Stimulated activated naive B cell treated with anti-CD40 and anti-IgM and Interleukin-4, amounts not matched to agents 10 μg/mL and 1 μg/mL and 100 μg/mL, for 72 hours (primary cell): ENCODE measurements around the gene CAND1.

ENCODE experiments used
- ATAC-seq, 2 donors: fragments of 150-1000 bp; cut with Tn5 transposase; replicated peaks; 2 replicates each; pipeline ENCODE4 v1.10.0; 2021; ENCODE audit warnings: moderate library complexity in 1 of 2
- DNase-seq: peaks from one replicate; pipeline ENCODE4 v3.0.0; 2021
- H3K27ac Mint-ChIP-seq: one replicate; pipeline ENCODE4 v1.8.0; 2022; ENCODE audit warnings: mild to moderate bottlenecking, mixed read lengths
- H3K27me3 Mint-ChIP-seq, 2 donors: one replicate each; pipeline ENCODE4 v1.8.0; 2022; ENCODE audit warnings: mixed read lengths in 2 of 2
- H3K36me3 Mint-ChIP-seq, 2 donors: one replicate each; pipeline ENCODE4 v1.8.0; 2022; ENCODE audit warnings: mixed read lengths in 2 of 2, mild to moderate bottlenecking in 1 of 2
- H3K4me1 Mint-ChIP-seq, 2 donors: one replicate each; pipeline ENCODE4 v1.8.0; 2022; ENCODE audit warnings: mixed read lengths in 2 of 2, mild to moderate bottlenecking in 1 of 2
- H3K4me3 Mint-ChIP-seq, 2 donors: one replicate each; pipeline ENCODE4 v1.8.0; 2022; ENCODE audit warnings: mild to moderate bottlenecking in 2 of 2, mixed read lengths in 2 of 2, moderate library complexity in 1 of 2
- H3K9me3 Mint-ChIP-seq, 2 donors: one replicate each; pipeline ENCODE4 v1.8.0; 2022; ENCODE audit warnings: mixed read lengths in 2 of 2, mild to moderate bottlenecking in 1 of 2

Gene CAND1

DNA sequence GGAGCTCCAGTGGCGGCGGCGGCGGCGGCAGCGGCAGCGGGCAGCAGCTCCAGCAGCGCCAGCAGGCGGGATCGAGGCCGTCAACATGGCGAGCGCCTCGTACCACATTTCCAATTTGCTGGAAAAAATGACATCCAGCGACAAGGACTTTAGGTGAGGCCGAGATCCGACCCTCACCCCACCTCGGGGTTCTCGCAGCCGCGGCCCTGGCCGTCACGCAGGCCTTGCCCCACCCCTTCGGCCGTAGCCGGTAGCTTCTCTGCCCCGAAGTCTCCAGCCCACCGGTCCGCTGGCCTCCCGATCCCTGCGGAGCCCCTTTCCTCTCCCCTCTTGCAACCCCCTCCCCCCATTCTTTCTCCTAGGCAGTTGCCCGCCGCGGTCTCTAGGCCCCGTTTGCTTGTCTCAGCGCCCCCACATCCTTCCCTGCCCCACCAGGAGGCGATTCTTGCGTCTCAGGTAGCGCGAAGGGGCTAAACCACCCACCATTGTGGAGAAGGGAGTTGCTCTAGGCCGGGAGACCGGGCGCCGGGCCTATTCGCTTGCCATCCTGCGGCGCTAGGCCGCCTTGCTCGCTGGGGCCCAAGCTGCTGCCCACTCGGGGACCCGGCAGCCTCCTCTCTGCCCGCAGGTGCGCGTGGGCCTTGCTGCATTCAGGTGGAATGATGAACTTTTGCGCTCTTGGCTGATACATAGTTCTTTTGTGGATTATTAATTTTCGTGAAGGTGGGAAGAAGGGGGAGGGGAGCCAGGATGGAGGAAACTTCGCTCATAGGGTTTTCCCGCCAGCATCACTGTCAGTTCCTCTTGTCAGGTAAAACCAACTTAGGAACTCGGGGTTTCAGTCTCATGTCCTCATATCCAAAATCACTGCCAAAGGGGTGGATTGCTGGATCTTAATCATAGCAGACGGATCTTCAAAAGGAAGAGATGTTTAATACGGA, 745 bp downstream of the CAND1 start:
- Mint-ChIP-seq H3K4me1 (peaks cover 16 to 35% of the 10 kb centered on the region in 2 donors), H3K27me3 (no peaks in the 10 kb centered on the region), H3K27ac (peak overlapping the region; percentile 99), H3K36me3 (peaks cover 6 to 14% of the 10 kb centered on the region in 2 donors), H3K4me3 (peak overlapping the region; percentile 83 to 87), H3K9me3 (peaks cover 0 to 4% of the 10 kb centered on the region in 2 donors)
- DNase-seq (peak; percentile 44), ATAC-seq (peak; percentile 4 to 12)

DNA sequence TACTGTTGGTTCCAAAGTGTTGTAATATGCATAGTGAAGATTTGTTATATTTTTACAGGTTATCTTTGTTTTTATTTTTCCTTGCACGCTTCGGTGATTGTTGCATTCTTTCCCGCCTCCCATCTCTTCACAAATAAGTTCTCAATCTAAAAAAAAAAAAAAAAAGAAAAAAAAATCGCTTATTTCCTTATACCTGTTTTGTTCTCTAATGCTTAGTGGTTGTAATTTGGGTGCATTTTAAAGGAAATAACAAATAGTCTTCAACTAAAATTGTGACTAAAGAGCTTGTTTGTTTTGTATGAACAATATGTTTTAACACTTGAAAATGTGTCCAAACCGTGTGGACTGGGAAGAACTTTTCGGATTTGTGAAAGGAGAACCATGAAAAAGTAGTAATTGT, 1.5 kb downstream of the CAND1 start:
- H3K36me3 Mint-ChIP-seq, result peaks cover 10 to 18% of the 10 kb centered on the region in 2 donors
- H3K27ac Mint-ChIP-seq, result peak overlapping the region; percentile 99
- H3K4me1 Mint-ChIP-seq, result peaks cover 19 to 42% of the 10 kb centered on the region in 2 donors
- H3K9me3 Mint-ChIP-seq, result peaks cover 0 to 4% of the 10 kb centered on the region in 2 donors
- no peak for DNase-seq
- ATAC-seq, result no peak
- H3K4me3 Mint-ChIP-seq, result peak overlapping the region; percentile 83 to 87
- no peaks in the 10 kb centered on the region for H3K27me3 Mint-ChIP-seq

DNA sequence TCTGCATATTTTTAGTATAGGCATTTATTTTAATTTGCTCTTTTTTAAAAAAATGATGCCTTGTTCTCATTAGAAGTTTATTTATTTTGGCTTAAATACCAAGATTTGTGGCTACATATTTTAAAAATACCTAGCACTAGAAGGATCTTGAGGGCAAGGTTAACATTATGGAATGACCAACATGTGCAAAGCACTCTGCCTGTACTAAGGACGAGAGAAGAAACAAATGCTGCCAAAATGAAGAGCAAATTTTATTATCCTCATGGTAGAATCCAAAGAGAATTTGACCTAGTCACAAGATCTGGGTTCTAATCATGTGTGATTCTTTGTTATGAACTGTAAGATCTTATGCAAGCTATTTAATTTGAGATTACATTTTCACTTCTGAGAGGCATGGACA, 2.8 kb downstream of the CAND1 start:
- Mint-ChIP-seq H3K4me1 (peaks cover 30 to 56% of the 10 kb centered on the region in 2 donors), H3K9me3 (no peaks in the 10 kb centered on the region), H3K36me3 (peaks cover 9 to 24% of the 10 kb centered on the region in 2 donors), H3K27me3 (no peaks in the 10 kb centered on the region), H3K27ac (no peak overlapping the region), H3K4me3 (no peak overlapping the region)
- no peak for DNase-seq
- no peak for ATAC-seq

DNA sequence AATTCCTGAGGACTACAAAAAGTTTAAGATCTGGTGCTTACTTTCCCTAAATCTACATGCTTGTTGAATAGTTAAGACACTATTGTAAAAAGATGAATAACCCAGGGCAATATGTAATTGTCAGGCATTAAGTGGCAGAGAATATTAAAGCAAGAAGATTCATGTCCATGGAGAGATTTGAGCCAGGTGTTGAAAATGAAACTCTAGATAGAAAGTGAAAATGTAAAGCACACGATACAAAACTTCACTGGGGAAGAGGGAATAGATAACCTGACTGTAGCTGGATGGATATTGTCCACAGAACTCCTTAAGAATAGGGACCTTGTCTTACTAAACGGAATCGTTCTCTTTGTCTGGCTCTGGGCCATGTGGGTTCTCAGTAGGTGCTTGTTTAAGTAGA, 5.0 kb downstream of the CAND1 start:
- peaks cover 15 to 42% of the 10 kb centered on the region in 2 donors for H3K36me3 Mint-ChIP-seq
- peak overlapping the region in 1 of 2 donors; percentile 6 for H3K4me3 Mint-ChIP-seq
- ATAC-seq (no peak), DNase-seq (no peak)
- no peaks in the 10 kb centered on the region for H3K27me3 Mint-ChIP-seq
- H3K4me1 Mint-ChIP-seq, result peaks cover 36 to 75% of the 10 kb centered on the region in 2 donors
- H3K9me3 Mint-ChIP-seq, result no peaks in the 10 kb centered on the region
- H3K27ac Mint-ChIP-seq, result no peak overlapping the region

DNA sequence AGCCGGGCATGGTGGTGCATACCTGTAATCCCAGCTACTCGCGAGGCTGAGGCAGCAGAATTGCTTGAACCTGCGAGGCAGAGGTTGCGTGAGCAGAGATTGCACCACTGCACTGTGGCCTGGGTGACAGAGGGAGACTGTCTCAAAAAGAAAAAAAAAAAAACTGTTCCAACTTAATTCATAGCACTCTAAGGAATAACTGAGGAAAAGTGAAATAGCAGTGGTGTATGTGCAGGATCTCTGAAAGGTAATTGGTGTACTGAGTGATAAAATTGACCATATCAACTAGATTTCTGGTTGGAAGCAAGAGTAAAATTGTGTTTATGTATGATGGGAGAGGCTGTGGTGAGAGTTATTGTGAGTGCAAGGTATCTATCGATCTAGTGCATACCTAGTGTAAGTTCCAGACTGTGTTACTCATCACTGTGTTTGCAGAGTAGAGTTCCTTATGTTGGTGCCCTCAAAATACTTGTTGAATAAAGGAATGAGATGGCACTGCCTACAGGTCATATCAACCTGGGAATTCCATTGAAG, 6.3 kb downstream of the CAND1 start:
- Mint-ChIP-seq H3K27me3 (no peaks in the 10 kb centered on the region), H3K4me3 (no peak overlapping the region), H3K4me1 (peaks cover 32 to 71% of the 10 kb centered on the region in 2 donors), H3K36me3 (peaks cover 10 to 37% of the 10 kb centered on the region in 2 donors), H3K9me3 (no peaks in the 10 kb centered on the region), H3K27ac (no peak overlapping the region)
- DNase-seq, result no peak
- no peak for ATAC-seq

DNA sequence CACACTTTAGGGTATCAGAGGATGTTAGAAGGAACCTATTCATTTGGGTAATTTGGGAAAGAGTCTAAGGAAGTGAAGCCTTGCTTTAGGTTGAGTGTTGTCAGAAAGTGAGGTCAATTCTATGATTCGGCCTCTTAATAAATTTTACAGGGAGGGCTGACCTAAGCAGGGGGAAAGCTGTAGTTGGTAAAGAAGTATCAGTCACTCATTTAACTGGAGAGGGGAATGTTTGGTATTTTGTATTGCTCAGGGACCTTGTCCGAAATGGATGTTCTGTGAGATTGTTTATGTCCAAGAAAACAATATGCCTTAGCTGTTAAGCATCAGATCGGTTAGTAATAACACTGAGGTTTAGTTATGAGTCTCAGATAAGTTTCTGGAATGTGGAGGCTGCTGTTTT, 7.3 kb downstream of the CAND1 start:
- H3K4me3 Mint-ChIP-seq, result no peak overlapping the region
- no peaks in the 10 kb centered on the region for H3K9me3 Mint-ChIP-seq
- ATAC-seq, result no peak
- DNase-seq, result no peak
- H3K27ac Mint-ChIP-seq, result no peak overlapping the region
- H3K4me1 Mint-ChIP-seq, result peaks cover 32 to 63% of the 10 kb centered on the region in 2 donors
- H3K27me3 Mint-ChIP-seq, result no peaks in the 10 kb centered on the region
- peaks cover 14 to 39% of the 10 kb centered on the region in 2 donors for H3K36me3 Mint-ChIP-seq

DNA sequence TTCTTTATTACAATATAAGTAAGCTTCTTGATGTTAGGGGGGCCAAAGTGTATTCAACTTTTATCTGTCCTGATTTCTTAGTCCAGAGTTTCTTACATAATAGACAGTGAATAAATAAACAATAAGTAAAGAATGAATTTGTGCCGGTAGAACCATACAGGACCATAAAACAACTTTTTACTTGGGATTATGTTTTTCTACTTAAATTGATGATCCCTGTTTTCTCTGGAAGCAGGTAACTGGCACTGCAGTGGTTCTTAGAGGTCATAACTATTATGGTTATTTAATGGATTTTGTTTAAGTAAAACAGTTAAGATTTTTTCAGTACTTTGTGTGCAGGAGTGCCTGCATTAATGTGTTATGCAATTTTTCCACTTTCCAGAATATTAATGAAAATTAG, 10.5 kb downstream of the CAND1 start:
- DNase-seq, result no peak

DNA sequence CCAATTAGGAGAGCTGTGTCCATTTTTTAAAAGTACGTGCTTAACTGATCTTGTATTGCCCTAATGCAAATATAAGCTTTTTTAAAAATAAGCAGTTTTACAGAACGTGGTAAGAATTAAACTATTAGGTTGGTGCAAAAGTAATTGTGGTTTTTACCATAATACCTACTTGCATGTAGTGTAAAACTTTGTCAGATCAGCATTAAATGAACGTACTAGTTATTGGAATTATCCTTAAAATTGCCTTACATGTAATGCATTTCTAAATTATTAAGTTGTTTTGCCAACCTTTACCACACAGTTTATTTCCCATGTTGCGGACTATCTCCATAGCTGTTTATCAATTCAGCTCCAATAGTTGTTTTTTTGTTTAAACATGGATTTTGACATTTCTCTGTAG, 10.9 kb downstream of the CAND1 start:
- ATAC-seq (no peak), DNase-seq (no peak)
- Mint-ChIP-seq H3K27me3 (no peaks in the 10 kb centered on the region), H3K4me3 (no peak overlapping the region), H3K4me1 (peaks cover 32 to 39% of the 10 kb centered on the region in 2 donors), H3K27ac (no peak overlapping the region), H3K9me3 (no peaks in the 10 kb centered on the region), H3K36me3 (peaks cover 21 to 48% of the 10 kb centered on the region in 2 donors)

More for the DNA sequence above, 10.5 kb downstream of the CAND1 start:
- Mint-ChIP-seq H3K27me3 (no peaks in the 10 kb centered on the region), H3K4me1 (peaks cover 30 to 43% of the 10 kb centered on the region in 2 donors), H3K4me3 (no peak overlapping the region), H3K36me3 (peaks cover 19 to 44% of the 10 kb centered on the region in 2 donors), H3K9me3 (no peaks in the 10 kb centered on the region), H3K27ac (no peak overlapping the region)
- no peak for ATAC-seq

DNA sequence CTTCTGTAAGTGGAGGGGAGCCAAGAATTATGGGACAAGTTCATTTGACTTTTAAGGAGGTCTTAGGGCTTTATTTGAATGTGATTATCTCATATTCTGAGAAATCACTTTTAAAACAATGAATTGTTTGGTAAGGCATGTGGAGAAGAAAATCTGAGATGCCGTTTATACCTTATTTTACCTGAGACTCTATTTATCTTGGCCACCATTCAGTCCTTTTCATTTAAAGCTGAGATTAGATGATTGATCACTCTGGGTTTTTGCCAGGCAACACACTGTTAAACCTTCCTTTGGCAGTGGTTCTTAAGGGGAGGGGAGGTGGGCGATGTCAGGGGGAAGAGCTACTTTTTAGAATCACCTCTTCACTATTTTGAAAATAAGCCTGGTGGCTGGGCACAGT, 11.4 kb downstream of the CAND1 start:
- no peak for ATAC-seq
- Mint-ChIP-seq H3K36me3 (peaks cover 17 to 47% of the 10 kb centered on the region in 2 donors), H3K9me3 (no peaks in the 10 kb centered on the region)

DNA sequence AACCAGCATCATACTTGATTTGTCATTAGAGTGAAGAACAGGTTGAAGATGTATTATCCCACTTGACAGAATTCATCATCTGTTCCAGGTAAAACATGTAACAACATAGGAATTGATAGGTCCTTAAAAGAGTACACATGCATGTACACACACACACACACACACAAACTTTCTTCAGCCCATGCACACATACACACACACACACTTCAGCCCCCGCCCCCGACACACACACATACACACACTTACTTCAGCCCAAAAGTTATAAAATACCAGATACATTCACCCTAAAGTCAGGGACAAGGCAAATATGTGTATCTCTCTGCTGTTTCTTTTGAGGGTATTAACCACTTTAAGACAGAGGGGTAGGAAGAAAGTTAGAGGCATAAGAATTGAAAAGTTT, 15.4 kb downstream of the CAND1 start:
- Mint-ChIP-seq H3K4me1 (peaks cover 16 to 23% of the 10 kb centered on the region in 2 donors), H3K27ac (no peak overlapping the region)

More for the DNA sequence above, 11.4 kb downstream of the CAND1 start:
- H3K4me1 Mint-ChIP-seq, result peaks cover 29 to 34% of the 10 kb centered on the region in 2 donors
- DNase-seq, result no peak
- H3K4me3 Mint-ChIP-seq, result no peak overlapping the region
- no peak overlapping the region for H3K27ac Mint-ChIP-seq
- no peaks in the 10 kb centered on the region for H3K27me3 Mint-ChIP-seq

DNA sequence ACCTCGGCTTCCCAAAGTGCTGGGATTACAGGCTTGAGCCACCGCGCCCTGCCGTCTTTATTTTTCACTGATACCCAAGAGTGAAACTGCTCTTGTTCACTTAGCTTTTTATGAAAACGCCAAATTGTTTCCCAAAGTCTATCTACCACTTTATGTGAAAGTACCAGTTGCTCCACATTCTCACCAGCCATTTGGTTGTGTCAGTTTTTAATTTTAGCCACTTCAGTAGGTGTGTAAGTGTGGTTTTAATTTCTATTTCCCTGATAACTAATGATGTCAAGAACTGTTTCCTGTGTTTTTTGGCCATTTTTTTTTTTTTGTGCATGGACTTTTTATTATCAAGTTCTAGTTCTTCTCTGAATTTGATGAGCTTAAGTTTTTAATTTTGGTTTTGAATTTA, 17.1 kb downstream of the CAND1 start:
- H3K36me3 Mint-ChIP-seq, result peaks cover 35 to 52% of the 10 kb centered on the region in 2 donors
- no peak overlapping the region for H3K27ac Mint-ChIP-seq
- no peak for DNase-seq
- peaks cover 13 to 23% of the 10 kb centered on the region in 2 donors for H3K4me1 Mint-ChIP-seq
- no peaks in the 10 kb centered on the region for H3K9me3 Mint-ChIP-seq
- H3K4me3 Mint-ChIP-seq, result no peak overlapping the region
- no peak for ATAC-seq
- no peaks in the 10 kb centered on the region for H3K27me3 Mint-ChIP-seq

More for the DNA sequence above, 15.4 kb downstream of the CAND1 start:
- H3K9me3 Mint-ChIP-seq, result no peaks in the 10 kb centered on the region
- H3K36me3 Mint-ChIP-seq, result peaks cover 28 to 39% of the 10 kb centered on the region in 2 donors
- ATAC-seq (no peak), DNase-seq (no peak)
- no peaks in the 10 kb centered on the region for H3K27me3 Mint-ChIP-seq
- no peak overlapping the region for H3K4me3 Mint-ChIP-seq

DNA sequence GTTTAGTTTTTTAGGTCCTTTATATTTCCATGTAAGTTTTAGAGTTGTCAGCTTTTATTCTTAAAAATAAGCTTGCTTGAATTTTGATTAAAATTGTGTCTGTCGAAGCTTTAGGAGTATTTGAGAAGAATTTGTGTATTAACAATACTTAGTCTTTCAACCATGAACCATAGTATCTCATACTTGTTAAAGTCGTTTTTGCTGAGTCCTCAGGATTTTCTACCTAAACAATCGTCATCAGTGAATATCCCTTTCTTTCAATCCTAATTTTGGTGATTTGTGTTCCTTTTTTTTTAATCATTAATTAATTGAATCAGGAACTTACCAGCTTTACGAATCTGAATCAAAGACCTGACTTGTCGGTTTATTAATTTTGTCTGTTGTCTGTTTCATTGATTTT, 18.2 kb downstream of the CAND1 start:
- H3K27ac Mint-ChIP-seq, result no peak overlapping the region
- H3K9me3 Mint-ChIP-seq, result no peaks in the 10 kb centered on the region
- H3K36me3 Mint-ChIP-seq, result peaks cover 30 to 44% of the 10 kb centered on the region in 2 donors
- no peak overlapping the region for H3K4me3 Mint-ChIP-seq
- DNase-seq (no peak), ATAC-seq (no peak)
- H3K27me3 Mint-ChIP-seq, result no peaks in the 10 kb centered on the region
- H3K4me1 Mint-ChIP-seq, result peaks cover 11 to 23% of the 10 kb centered on the region in 2 donors

DNA sequence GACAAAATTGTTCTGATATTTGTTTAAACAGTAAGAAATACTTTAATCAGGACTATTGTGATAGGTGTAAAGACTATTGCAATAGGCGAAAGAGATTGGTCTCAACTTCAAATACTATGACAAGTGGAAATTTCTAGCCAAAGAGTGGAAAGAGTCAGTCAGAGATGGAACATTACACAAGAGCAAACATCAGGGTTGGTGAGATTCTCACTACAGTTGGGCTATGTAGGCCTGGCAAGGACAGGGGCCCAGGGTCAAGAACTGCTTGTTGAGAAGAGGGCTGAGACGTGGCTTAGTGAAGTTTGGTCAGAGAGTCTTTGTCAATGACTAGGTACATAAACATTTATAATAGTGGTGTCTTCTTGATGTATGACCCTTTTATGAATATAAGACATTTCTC, 19.4 kb downstream of the CAND1 start:
- H3K27me3 Mint-ChIP-seq, result no peaks in the 10 kb centered on the region
- ATAC-seq, result no peak
- peaks cover 30 to 44% of the 10 kb centered on the region in 2 donors for H3K36me3 Mint-ChIP-seq
- H3K27ac Mint-ChIP-seq, result no peak overlapping the region
- peaks cover 11 to 23% of the 10 kb centered on the region in 2 donors for H3K4me1 Mint-ChIP-seq
- DNase-seq, result no peak
- H3K9me3 Mint-ChIP-seq, result no peaks in the 10 kb centered on the region
- no peak overlapping the region for H3K4me3 Mint-ChIP-seq

DNA sequence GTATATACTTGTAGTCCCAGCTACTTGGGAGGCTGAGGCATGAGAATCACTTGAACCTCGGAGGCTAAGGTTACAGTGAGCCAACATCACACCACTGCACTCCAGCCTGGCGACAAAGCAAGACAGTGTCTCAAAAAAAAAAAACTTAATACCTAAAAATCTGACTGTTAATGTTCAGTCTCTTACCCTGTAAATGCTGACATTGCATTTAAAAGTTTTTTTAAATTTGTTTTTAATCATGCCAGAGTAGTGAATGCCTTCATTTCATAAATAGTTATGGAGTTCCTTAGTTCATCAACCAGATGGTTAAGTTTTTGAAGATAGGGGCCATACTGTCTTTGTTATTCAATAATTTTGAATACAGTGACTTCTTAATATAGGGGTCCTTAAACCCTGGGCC, 21.2 kb downstream of the CAND1 start:
- Mint-ChIP-seq H3K36me3 (peaks cover 32 to 43% of the 10 kb centered on the region in 2 donors), H3K27ac (no peak overlapping the region), H3K27me3 (no peaks in the 10 kb centered on the region), H3K4me1 (peaks cover 8 to 23% of the 10 kb centered on the region in 2 donors), H3K9me3 (no peaks in the 10 kb centered on the region), H3K4me3 (no peak overlapping the region)
- DNase-seq, result no peak
- no peak for ATAC-seq

DNA sequence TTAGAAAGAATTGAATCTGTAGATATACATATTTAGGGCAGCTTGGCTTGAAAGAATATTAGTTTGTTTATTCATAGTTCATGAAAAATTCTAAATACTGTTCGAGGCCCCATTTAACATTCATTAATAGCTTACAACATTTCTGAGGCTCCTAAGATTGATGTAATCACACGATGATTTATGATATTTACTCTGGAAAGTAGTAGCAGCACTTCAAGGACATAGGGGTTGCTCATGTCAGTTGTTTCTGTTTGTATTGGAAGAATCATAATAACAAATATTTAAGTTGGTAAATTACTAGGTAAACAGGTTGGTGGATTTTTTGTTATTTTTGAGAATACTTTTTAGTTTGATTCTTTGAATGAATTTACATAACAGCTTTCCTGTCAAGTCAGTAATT, 30.4 kb downstream of the CAND1 start:
- H3K27ac Mint-ChIP-seq, result no peak overlapping the region
- no peaks in the 10 kb centered on the region for H3K27me3 Mint-ChIP-seq
- H3K4me1 Mint-ChIP-seq, result peaks cover 4 to 6% of the 10 kb centered on the region in 2 donors
- ATAC-seq (no peak), DNase-seq (no peak)
- H3K36me3 Mint-ChIP-seq, result peaks cover 37 to 53% of the 10 kb centered on the region in 2 donors
- H3K4me3 Mint-ChIP-seq, result no peak overlapping the region
- no peaks in the 10 kb centered on the region for H3K9me3 Mint-ChIP-seq
